Stimulated activated CD4-positive, alpha-beta T cell treated with anti-CD3 and anti-CD28 coated beads, Interleukin-2, amount 100 ng/mL, for 4 hours (primary cell): ENCODE results near the gene DPF3.
"Not testable (repeated sequence)": the region's sequence is repeated elsewhere in the genome, so short reads cannot be mapped to it uniquely, and the experiment has no call there.

ENCODE experiments used
- DNase-seq: peaks from one replicate; pipeline ENCODE4 v3.0.0-alpha.2; 2020; ENCODE audit warnings: low read depth

DPF3 gene

DNA sequence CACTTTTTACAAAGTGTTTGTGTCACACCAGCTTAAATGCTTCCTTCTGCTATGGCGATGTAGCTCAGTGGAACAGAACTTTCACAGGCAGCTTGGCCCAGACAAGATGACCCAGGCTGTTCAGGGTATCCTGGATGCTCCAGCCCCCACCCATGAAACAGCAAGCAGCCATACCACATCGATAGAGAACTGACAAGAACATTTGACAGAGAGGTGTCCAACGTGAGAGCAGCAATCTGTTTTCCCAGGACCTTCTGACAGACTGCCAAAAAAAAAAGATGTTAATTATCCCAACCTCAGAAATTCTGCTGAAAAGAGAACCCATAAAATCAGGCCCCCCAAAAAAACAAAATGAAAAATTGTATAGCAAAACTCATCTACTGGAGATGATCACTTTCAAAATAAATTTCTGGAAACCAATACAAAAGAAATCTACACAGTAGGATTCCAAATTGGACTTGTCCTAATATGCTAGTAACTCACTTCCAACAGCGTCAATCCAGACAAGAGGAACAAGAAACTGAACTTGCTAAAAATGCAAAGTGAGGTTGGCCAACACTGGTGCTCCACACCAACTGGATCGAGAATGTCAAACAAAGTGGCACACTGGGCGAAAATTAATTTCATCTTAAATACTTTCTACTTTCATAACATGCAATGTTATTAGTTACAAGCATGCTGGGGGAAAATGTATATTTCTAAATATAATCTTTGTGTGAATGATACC, 118.8 kb downstream of the DPF3 start:
- no peak for DNase-seq

DNA sequence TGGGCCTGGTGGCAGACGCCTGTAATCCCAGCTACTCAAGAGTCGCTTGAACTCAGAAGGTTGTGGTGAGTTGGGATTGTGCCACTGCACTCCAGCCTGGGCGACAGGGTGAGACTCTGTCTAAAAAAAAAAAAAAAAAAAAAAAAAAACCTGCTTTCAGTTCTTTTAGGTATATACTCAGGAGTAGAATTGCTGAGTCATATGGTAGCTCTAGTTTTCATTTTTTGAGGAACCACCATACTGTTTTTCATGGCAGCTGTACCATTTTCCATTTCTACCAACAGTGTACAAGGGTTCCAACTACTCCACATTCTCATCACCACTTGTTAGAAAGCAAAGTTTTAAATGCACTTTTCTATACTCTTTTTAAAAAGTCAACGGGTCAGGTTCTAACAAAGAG, 119.8 kb downstream of the DPF3 start:
- DNase-seq, result no peak

- DNase-seq, result no peak
Measured at GRCh38 chr14:72771561-72771960, 122.3 kb downstream of the DPF3 start.

- DNase-seq, result no peak
Measured at GRCh38 chr14:72766296-72766695, 127.6 kb downstream of the DPF3 start.

GRCh38 chr14:72763892-72764291, 130.0 kb downstream of the DPF3 start:
- no peak for DNase-seq

GRCh38 chr14:72759670-72760069, 134.2 kb downstream of the DPF3 start:
- no peak for DNase-seq

DNA sequence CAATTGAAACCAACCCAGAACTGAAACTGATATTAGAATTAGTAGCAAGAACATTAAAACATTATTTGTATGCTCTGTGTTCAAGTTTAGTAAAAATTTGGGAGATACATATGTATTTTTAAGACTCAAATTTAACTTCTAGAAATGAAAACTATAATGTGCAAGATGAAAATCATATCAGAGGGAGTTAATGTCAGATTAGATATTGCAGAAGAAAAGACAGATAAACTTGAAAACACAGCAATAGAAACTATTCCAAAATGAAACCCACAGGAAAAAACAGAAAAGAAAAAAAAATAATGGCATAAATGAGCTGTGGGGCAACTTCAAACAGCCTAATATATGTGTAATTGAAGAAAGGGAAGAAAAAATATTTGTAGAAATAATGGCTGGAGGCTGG, 134.9 kb downstream of the DPF3 start:
- DNase-seq, result no peak

GRCh38 chr14:72758420-72758819, 135.5 kb downstream of the DPF3 start:
- no peak for DNase-seq

DNA sequence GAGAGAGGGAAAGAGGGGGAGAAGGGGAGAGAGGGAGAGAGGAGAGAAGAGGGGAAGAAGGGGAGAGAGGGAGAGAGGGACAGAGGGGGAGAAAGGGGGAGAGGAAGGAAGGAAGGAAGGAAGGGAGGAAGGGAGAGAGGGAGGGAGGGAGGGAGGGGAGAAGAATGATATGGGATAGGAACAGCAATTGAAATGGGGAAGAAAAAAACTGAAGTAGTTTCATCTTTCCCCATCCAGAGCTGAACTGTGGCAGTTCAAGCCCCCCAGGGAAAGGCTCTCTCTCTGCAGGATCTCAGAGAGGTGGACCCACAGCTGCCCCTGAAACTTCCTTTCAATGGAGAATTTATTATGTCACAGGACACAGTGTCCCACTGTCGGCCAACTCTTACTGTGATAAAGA, 136.9 kb downstream of the DPF3 start:
- no peak for DNase-seq

- DNase-seq, result no peak
Measured at GRCh38 chr14:72755766-72756165, 138.1 kb downstream of the DPF3 start.

- no peak for DNase-seq
Measured at GRCh38 chr14:72754949-72755348, 139.0 kb downstream of the DPF3 start.

- DNase-seq, result no peak
Measured at GRCh38 chr14:72753879-72754400, 140.0 kb downstream of the DPF3 start.

DNA sequence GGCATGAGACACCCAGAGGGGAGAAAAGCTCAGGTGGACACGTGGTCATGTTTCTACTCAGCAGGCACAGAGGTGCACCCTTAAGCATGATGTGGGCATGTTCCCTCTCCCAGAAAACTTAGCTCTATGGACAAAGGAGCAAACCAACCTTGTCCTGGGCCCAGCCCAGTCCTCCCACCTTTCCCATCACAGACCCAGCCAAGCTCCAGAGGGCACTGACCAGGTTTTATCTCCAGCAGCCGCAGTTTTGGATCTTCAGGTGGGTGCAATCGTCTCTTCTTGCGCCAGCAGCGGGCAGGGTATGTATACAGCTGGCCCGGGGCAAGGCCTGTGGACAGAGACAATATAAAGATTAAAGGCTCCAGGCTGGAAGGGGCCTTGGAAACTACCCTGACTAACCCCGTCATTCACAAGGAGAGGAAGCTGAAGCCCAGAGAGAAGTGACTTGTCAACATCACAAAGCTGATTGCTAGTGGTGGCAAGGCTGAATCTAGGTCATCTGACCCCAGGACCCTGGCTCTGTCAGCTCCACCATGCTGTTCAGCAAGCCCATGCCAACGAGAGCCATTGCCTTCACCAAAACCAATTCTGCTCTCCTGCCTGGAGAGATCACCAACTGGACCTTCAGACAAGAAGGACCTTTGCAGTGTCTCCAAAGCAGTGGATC, 140.7 kb downstream of the DPF3 start:
- DNase-seq, result no peak

DNA sequence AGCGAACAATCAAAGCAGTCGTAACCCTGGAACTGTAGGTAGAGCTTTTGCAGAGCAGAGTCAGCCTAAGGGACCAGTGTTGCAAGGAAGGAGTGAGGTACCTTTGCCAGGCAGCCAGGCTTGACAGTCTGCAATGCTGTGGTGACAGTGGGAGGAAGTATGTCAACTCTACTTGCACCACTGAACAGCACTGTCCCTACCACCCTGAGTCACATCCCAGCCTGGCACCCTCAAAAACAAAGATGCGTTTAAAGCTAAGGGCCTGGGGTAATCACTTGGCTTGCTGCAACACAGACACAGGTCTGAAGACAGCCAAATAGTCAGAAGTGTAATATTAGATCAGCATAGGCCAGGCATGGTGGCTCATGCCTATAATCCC, 141.9 kb downstream of the DPF3 start:
- no peak for DNase-seq

DNA sequence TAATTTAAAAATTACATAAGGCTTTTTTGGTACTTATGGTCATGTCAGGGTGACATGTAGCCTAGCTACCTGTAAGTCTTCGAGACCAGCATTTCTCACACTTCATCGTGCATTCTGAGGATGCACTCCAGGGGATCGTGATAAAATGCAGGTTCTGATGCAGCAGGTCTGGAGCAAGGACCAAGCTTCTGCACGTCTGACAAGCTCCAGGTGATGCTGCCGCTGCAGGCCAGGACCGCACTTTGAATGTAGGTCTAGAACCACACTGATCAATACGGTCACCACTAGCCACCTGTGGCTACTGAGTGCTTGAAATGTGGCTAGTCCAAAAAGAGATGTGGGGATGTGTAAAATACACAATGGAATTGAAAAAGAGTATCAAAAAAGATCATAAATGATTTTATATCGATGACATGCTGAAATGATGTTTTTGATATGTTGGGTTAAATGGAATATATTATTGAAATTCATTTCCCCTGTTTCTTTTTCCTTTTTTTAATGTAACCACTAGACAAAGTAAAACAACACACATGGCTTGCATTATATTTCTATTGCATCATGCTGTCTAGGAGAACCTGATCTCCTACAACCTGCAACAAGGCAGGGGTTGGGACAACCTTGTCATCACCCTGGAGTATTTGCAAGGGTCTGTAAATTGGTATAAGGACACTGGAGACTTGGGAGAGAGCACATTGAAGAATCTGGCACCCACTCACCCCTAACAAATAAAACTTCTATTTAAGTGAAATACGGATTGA, 142.4 kb downstream of the DPF3 start:
- DNase-seq, result no peak

GRCh38 chr14:72748921-72749320, 145.0 kb downstream of the DPF3 start:
- DNase-seq, result not testable (repeated sequence)

DNA sequence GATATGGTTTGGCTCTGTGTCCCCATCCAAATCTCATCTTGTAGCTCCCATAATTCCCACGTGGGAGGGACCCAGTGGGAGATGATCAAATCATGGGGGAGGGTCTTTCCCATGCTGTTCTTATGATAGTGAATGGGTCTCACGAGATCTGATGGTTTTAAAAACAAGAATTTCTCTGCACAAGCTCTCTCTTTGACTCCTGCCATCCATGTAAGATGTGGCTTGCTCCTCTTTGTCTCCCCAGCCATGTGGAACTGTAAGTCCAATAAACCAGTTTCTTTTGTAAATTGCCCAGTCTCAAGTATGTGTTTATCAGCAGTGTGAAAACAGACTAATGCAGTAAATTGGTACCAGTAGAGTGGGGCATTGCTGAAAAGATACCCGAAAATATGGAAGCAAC, 146.2 kb downstream of the DPF3 start:
- DNase-seq, result no peak

DNA sequence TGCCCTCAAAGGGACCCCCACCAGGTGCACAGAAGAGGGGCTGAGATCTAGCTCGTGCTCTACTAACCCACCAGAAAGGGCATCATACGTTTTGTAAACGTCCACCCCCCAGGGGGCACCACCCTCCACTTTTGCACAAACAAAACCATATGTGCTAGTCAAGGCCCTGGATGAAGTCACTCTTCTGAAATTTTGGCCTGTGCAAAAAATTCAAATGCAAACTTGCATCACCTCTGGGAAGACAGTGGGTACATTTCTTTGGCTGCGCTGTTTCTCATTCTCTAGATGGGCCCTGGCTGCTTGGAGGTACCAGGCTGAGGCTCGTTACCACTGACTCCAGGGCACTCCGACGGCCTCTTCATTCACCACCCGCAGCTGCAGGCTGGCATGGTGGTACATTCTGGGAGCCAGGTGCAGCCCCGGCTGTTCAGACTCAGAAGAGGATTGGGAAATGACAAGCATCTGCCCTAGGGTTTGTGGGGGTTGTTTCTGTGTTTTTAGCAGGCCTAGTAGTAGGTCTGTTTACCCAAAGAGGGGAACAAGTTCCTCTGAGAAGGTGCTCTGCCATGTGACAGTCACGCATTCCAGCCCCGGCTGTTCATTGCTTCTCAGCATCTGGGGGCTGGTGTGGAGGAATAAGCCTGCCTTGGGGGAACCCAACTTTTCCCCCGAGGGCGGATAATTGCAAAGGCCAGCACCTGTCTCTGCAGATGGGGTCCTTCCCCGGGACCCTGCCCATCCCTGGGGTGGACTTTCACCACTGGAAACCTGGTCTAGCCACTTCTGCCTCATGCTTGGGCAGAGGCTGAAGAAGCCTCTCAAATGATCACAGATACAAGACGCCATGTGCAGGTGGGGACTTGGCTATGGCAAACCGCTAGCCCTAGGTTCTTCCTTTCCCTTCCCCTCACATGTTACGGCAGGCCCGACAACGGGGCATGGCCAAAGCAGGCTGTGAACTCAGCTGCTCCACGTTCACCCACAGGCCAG, 147.6 kb downstream of the DPF3 start:
- no peak for DNase-seq

DNA sequence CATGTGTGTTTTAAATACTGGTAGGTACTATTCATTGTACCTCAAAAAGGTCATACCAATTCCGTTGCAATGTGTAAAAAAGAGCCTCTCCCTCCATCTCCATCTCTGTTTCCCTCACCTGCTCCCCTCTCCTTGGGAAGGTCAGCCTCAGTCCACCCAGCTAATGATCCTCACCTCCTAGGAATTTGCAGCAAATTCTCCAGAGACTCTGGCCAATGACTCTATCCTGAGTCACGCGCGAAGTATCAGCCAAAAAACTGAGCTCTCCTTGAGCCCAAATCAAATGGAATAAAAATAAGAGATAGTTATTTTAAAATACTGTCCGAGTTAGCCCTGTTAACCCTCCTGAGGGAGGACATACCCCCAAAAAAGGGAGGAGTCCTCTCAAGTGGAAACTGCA, 148.4 kb downstream of the DPF3 start:
- no peak for DNase-seq

DNA sequence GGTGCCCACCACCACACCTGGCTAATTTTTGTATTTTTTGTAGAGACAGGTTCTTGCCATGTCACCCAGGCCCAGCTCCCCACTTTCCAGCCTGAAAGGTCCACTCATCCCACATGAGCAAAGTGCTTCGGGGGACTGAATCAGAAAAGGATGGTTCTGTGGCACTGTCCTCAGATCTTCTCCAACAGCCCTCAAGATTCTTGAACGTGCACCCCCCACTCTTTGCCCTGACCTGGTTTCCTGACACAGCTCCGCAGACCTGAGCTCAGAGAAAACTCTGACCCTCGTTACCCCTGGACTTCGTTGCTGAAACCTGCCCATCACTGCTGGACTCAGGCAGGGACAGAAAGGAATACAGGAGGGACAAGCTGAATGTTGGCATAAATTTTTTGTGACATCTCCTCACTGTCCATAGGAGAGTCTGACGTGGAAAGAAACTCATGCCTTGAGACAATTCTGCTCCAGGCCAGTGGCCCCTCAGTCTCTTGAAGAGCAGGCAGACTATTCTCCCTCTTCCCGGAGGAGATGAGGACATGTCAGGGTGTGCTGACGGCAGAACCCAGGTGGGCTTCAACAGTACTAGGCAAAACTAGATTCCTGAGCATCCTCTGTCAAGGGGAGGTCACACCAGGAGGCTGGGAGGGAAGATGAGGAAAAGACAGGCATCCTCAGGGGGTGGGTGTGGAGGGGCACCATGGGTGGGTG, 149.3 kb downstream of the DPF3 start:
- DNase-seq, result no peak

DNA sequence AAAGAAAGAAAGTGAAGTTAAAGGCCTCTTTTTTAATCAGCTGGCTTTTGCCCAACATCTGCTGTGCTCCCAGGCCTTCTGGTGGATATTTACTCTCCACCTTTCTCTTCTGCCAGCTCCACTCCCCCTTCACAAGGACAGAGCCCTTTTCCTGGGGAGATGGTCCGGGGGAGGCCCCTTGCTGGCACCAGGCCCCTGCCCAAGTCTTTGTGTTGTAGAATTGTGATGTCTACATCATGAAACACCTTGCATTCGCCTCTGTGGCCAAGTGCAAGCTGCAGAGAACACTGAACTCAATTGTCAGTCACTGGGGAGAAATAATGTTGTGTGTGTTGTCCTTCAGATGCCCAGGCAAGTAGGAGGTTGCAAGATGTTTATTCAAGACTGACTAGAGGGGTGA, 150.3 kb downstream of the DPF3 start:
- DNase-seq, result no peak
